Lung (tissue), 12 donors: ENCODE data around the gene ZNF280B. TPM values are rescaled to one million over a fixed set of nuclear protein-coding genes. Genes with fewer than 3 reads are reported as not detected.

Experiments
- ATAC-seq: fragments of 200-7000 bp; cut with Tn5 transposase; one replicate; pipeline ENCODE4 v1.9.1; 2020; ENCODE audit warnings: moderate number of reproducible peaks; ENCODE audit not compliant: insufficient read depth, low FRiP score
- DNase-seq, 3 donors: peaks; one replicate each; pipeline ENCODE4 v3.0.0-alpha.2; 2013 to 2017
- H3K27ac ChIP-seq, 2 donors: one replicate each; pipeline ENCODE4 v1.5.1; 2013; ENCODE audit warnings: mild to moderate bottlenecking in 2 of 2, moderate library complexity in 2 of 2, control low read depth in 1 of 2, inconsistent platforms in 1 of 2, low read depth in 1 of 2, low read length in 1 of 2
- H3K27me3 ChIP-seq, 3 donors: one replicate each; pipeline ENCODE4 v1.5.1; 2013; ENCODE audit warnings: low read length in 2 of 3; ENCODE audit not compliant: control insufficient read depth in 3 of 3, insufficient read depth in 3 of 3
- H3K36me3 ChIP-seq, 4 donors: one replicate each; pipeline ENCODE4 v1.5.1; 2013; ENCODE audit warnings: low read length in 4 of 4, mild to moderate bottlenecking in 1 of 4, moderate library complexity in 1 of 4; ENCODE audit not compliant: control insufficient read depth in 4 of 4, insufficient read depth in 4 of 4
- H3K4me1 ChIP-seq, 5 donors: one replicate each; pipeline ENCODE4 v1.5.1; 2013; ENCODE audit warnings: low read length in 5 of 5, mild to moderate bottlenecking in 2 of 5, moderate library complexity in 1 of 5; ENCODE audit not compliant: control insufficient read depth in 5 of 5, insufficient read depth in 5 of 5
- H3K4me3 ChIP-seq: one replicate; pipeline ENCODE4 v1.5.1; 2013; ENCODE audit warnings: mild to moderate bottlenecking, control low read depth, moderate library complexity
- H3K9ac ChIP-seq, 2 donors: one replicate each; pipeline ENCODE4 v1.5.1; 2013; ENCODE audit warnings: low read length in 2 of 2, control low read depth in 1 of 2; ENCODE audit not compliant: insufficient read depth in 1 of 2
- H3K9me3 ChIP-seq, 4 donors: one replicate each; pipeline ENCODE4 v1.5.1; 2013; ENCODE audit warnings: low read length in 3 of 4, mild to moderate bottlenecking in 1 of 4, moderate library complexity in 1 of 4; ENCODE audit not compliant: control insufficient read depth in 4 of 4, insufficient read depth in 3 of 4
- WGBS, 2 donors: extraction: QIAGEN DNeasy Blood & Tissue Kit; methylation state at CpG; one replicate each; pipeline ENCODE4 v1.1.7; 2013; 5-methylcytosine and 5-hydroxymethylcytosine counted together
- polyA plus RNA-seq, 2 donors: library from polyadenylated mRNA; stranded (reverse); fragments of 200-250 nt; gene quantifications; one replicate each; pipeline ENCODE4 v1.2.1, GENCODE V29; 2013
- total RNA-seq, 2 donors: library from RNA; depleted of rRNA in 1 of 2; stranded (reverse); fragments of >200 nt in 1 of 2; gene quantifications; one replicate each; pipeline ENCODE4 v1.2.1, GENCODE V29; 2014 to 2021
- TF ChIP-seq, protein P1 (sequence below): IDR thresholded peaks from 2 replicates; pipeline ENCODE4 v1.5.1; 2012; ENCODE audit warnings: mild to moderate bottlenecking; ENCODE audit errors: control extremely low read depth, extremely low read depth
- donor health status: control.
- donor health status: control.
- donor health status: Bipolar disorder and iron deficiency.
- donor health status: healthy.
- donor health status: DM: yes; HTN: yes; CAD: no.

Gene ZNF280B
- total and polyA plus RNA-seq, 4 donors = 0.11 to 0.97 (median 0.31) TPM

DNA sequence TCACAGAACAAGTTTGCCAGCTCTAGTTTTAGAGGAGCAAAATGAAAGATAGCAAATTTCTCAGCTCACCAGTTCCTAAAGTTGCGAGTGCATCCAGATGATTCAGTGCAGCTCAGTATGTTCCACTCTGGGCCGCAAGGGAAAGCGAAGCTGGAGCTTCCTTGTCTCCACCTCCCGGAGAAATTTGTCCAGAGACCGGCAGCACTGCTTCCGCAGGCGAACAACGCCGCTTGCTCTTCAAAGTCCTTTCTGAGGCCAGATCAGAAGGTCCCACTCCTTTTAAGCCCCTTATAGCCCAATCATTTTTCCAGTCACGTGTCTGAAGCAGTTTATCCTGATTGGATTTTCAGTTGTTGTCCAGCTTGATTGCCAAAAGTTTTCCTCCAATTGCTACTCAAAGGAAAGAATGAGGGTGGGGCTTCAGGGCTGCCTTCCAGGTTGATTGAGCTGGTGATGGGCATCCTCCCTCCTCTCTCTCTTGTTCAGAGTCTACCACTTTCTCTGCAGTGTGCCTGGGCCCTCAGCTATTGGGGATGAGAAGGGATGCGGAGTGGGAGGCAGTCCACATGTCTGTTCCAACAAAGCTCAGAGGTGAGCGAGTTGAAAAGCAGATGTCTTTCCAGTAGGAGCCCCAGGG, 11.6 kb upstream of the ZNF280B start, which contains the start of gene ZNF280A:
Gene ZNF280A (minus strand): TSS at position 251 of the 637 bp plus-strand sequence. CDS start 4,640 bp downstream, outside the sequence.
- H3K4me1 ChIP-seq = no peaks in the 10 kb centered on the region
- DNase-seq (no peak), ATAC-seq (no peak)
- TF ChIP-seq, protein P1, sequence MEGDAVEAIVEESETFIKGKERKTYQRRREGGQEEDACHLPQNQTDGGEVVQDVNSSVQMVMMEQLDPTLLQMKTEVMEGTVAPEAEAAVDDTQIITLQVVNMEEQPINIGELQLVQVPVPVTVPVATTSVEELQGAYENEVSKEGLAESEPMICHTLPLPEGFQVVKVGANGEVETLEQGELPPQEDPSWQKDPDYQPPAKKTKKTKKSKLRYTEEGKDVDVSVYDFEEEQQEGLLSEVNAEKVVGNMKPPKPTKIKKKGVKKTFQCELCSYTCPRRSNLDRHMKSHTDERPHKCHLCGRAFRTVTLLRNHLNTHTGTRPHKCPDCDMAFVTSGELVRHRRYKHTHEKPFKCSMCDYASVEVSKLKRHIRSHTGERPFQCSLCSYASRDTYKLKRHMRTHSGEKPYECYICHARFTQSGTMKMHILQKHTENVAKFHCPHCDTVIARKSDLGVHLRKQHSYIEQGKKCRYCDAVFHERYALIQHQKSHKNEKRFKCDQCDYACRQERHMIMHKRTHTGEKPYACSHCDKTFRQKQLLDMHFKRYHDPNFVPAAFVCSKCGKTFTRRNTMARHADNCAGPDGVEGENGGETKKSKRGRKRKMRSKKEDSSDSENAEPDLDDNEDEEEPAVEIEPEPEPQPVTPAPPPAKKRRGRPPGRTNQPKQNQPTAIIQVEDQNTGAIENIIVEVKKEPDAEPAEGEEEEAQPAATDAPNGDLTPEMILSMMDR = no peak
- H3K36me3 ChIP-seq = no peaks in the 10 kb centered on the region
- no peaks in the 10 kb centered on the region for H3K9me3 ChIP-seq
- WGBS, 2 donors = 70 to 81% methylated on average over 12 of the region's 12 CpGs
- H3K27me3 ChIP-seq = peaks cover 0 to 3% (median 0%) of the 10 kb centered on the region in 3 donors
- H3K27ac ChIP-seq = no peak within 1 kb of the TSS
- H3K4me3 ChIP-seq = no peak within 1 kb of the TSS
- H3K9ac ChIP-seq = no peak within 1 kb of the TSS

DNA sequence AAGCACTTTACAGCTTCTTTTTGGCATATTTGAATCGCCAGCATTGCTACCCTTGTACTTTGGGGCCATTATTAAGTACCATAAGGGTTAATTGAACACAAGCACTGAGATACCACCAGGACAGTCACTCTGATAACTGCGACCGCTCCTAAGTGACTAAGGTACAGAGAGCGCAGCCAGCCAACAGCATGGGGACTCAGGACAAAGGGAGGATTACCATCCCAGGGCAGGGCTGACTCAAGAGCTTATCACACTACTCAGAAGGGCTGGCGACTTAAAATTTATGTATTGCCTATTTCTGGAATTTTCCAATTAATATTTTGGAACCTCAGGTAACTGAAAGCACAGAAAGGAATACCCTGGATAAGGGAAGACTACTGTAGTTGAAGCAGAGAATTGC, 11.0 kb upstream of the ZNF280B start:
- no peak overlapping the region for H3K27ac ChIP-seq
- 82 to 90% methylated on average over 5 of the region's 5 CpGs for WGBS, 2 donors
- H3K9ac ChIP-seq = no peak overlapping the region
- H3K9me3 ChIP-seq = no peaks in the 10 kb centered on the region
- no peak for DNase-seq
- H3K27me3 ChIP-seq = peaks cover 0 to 3% (median 0%) of the 10 kb centered on the region in 3 donors
- no peak for ATAC-seq
- no peaks in the 10 kb centered on the region for H3K4me1 ChIP-seq
- TF ChIP-seq, protein P1 = no peak
- H3K36me3 ChIP-seq = no peaks in the 10 kb centered on the region
- H3K4me3 ChIP-seq = no peak overlapping the region

DNA sequence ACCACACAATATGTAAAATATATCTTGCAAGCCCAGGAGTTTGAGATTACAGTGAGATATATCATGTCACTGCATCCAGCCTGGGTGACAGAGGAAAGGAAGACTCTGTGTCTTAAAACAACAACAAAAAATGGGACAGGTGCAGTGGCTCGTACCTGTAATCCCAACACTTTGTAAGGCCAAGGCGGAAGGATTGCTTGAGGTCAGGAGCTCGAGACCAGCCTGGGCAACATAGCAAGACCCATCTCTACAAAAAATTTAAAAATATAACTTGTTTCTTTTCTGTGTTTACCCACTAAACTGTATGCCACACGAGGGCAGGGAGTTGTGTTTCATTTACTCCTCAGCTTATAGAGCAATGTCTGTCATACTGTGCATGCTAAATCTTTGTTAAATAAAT, 8.4 kb upstream of the ZNF280B start:
- no peak overlapping the region for H3K4me3 ChIP-seq
- DNase-seq = no peak

More for the DNA sequence above, 8.4 kb upstream of the ZNF280B start:
- no peak overlapping the region for H3K9ac ChIP-seq
- H3K27ac ChIP-seq = no peak overlapping the region
- H3K4me1 ChIP-seq = no peaks in the 10 kb centered on the region
- no peak for ATAC-seq
- WGBS, 2 donors = 66 to 68% methylated on average over 4 of the region's 4 CpGs
- no peaks in the 10 kb centered on the region for H3K36me3 ChIP-seq
- peaks cover 0 to 6% (median 0%) of the 10 kb centered on the region in 3 donors for H3K27me3 ChIP-seq
- H3K9me3 ChIP-seq = no peaks in the 10 kb centered on the region
- TF ChIP-seq, protein P1 = no peak
